GM12874 (cell line): ENCODE results near the gene EXT2.

Experiments used
- CTCF ChIP-seq: IDR thresholded peaks from 2 replicates; pipeline ENCODE4 v1.5.1; 2011; ENCODE audit warnings: low read depth, mild to moderate bottlenecking, control low read depth, low read length, moderate library complexity; ENCODE audit not compliant: insufficient read depth

EXT2 gene

GRCh38 chr11:44267750-44268613, 172.5 kb downstream of the EXT2 start:
- TF ChIP-seq CTCF, result no peak

DNA sequence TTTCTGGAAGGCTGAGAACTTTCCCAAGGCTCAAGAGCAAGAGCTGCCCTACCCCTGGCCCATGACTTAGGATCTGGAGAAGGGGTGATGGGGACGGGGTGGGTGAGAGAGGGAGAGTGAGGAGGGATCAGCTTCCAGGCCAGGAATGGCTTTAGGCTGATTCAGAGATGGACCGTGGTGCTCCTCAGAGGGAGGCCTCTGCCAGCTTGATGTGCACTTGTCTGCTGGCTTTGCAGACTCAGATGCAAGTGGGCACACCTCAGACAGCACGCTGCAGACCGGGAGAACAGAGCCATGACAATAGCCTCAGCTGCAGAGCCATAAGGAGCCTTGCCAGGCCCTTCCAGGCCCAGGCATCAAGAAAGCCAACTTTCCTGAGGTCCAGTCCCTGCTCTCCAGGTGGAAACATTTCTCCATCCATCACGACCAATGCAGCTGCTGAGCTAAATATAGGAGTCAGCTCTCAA, 173.2 kb downstream of the EXT2 start:
- no peak for TF ChIP-seq CTCF

DNA sequence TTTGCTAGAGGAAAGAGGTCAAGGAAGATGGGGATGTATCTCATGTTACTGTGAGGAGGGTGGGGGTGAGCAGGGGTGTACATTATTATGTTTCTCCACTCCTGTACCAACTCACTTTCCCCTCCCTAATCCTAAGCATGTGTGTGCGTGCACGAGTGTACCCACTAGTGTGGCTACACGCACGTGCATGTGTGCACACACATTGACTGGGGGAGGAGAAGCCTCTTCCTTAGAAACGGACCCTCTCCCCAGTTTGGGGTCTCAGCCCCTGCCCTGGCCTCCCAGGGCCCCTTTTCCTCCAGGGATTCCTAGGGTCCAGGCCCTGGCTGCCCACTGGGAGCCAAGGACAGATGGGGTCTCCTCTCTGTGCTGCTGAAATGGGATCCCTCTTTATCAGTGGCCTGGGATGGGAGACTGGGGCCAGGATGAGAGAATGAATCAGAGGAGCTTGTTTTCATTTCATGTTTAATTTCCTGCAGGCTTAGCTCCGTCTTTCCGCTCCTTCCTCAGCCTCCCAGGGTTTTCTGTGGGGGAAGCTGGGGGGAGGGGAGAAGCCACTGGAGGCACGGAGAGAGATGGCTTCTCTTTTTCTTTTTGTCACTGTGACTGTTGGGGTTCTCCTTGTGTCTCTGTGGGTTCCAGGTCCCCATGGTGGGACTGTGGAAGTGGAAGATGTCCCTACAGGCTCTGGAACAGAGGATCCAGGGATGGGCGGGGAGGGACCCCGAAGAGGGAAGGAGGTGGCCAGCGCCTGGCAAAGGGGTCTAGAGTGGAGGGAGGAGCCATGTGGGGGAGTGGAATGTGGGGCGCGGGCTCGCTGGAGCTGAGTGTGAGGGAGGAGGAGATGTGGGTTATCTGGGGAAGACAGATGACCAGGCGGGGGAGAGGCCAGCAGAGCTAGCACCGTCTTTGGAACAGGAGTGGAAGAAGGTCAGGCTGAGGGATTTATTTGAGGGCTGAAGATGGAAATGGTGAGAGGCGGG, 174.2 kb downstream of the EXT2 start:
- no peak for TF ChIP-seq CTCF

DNA sequence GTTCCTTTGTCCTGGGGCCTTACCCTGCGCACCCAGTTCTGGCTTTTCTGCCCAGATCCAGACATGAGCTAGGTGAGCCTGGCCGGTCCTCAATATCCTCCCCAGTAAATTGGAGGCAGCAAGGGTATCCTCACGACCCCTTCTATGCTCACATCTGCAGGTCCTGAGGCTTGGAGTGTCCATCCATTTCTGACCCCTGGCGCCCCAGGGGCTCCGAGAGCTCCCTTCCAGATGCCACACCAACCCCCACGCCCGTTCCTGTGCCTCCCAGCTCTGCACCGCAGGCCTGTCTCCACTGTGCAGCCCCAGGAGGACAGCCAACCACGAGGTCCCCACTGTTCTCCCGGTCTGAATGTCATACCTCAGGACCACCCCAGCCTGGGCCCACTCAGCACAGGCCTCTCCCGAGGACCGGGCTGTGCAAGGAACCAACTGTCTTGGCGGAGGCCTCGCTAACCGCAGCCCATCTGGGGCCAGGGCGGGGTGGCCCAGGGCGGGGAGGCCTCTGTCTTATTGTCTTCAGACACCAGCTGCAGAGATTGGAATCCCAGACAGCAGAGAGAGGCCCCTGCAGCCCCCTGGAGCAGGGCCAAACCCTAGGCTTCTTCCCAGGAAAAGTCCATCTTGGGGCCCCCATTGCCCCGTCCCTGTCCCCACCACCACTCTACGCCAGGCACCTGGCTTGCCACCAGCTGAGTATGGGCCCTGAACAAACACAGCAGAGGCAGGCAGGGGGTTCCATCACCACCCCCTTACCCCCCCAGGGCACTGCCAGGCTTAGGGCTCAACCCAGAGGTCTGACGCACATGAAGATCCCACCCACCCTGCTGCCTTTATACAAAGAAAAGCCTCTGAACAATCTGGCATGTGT, 175.2 kb downstream of the EXT2 start:
- no peak for TF ChIP-seq CTCF

DNA sequence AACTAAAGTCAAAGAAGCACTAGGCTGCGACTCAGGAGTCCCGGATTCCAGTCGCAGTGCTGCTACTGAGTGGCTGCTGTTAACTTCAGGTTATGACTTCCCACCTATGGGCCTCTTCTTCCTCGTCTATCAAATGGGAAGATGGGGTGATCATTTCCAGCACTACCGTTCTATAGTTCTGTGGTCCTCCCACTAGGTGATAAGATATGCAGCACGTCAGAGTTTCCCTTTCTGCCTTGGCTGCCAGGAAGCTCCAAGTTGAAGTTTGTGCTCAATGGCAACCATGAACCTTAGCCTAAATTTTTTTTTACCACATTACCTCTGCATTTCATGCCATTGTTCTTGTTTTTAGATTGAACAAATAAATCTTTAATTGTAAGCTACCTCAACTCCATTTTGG, 175.8 kb downstream of the EXT2 start:
- TF ChIP-seq CTCF, result no peak

GRCh38 chr11:44274404-44274803, 178.9 kb downstream of the EXT2 start:
- TF ChIP-seq CTCF, result no peak
